Nucleus accumbens (tissue), 56 donors: ENCODE results near the gene ATG14.

Source experiments
- DNase-seq, 56 donors: peaks; one replicate each; lab custom pipeline; 2025; lab: John Stamatoyannopoulos, UW

Gene ATG14

GRCh38 chr14:55353686-55354467, 57.8 kb downstream of the ATG14 start:
- peak in 23 of 56 donors; percentile 5 to 63 (median 22) for DNase-seq

GRCh38 chr14:55352201-55352600, 59.4 kb downstream of the ATG14 start:
- no peak for DNase-seq

DNA sequence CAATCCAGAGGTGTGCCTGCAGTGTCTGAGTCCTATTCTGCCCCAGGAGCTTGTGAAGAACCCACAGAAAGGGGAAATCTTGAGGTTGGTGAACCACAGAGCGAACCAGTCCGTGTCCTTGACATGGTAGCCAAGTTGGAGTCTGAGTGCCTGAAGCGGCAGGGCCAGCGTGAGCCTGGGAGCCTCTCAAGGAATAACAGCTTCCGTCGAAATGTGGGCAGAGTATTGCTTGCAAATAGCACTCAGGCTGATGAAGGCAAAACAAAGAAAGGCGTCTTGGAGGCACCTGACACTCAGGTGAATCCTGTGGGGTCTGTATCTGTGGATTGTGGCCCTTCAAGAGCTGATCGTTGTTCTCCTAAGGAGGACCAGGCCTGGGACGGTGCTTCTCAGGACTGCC, 60.5 kb downstream of the ATG14 start:
- no peak for DNase-seq

DNA sequence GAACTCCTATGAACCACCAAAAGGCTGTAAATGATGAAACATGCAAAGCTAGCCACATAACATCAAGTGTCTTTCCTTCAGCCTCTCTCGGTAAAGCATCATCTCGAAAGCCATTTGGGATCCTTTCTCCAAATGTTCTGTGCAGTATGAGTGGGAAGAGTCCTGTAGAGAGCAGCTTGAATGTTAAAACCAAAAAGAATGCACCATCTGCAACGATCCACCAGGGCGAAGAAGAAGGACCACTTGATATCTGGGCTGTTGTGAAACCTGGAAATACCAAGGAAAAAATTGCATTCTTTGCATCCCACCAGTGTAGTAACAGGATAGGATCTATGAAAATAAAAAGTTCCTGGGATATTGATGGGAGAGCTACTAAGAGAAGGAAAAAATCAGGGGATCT, 61.2 kb downstream of the ATG14 start:
- no peak for DNase-seq

DNA sequence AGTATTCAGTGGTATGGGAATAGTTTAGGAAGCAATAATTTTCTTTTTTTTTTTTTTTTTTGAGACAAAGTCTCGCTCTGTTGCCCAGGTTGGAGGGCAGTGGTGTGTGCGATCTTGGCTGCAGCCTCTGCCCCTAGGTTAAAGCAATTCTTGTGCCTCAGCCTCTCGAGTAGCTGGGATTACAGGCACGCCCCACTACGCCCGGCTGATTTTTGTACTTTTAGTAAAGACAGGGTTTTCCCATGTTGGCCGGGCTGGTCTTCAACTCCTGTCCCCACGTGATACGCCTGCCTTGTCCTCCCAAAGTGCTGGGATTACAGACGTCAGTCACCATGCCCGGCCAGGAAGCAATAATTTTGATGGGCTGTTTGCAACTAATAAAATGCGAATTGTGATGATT, 62.1 kb downstream of the ATG14 start:
- DNase-seq = no peak

DNA sequence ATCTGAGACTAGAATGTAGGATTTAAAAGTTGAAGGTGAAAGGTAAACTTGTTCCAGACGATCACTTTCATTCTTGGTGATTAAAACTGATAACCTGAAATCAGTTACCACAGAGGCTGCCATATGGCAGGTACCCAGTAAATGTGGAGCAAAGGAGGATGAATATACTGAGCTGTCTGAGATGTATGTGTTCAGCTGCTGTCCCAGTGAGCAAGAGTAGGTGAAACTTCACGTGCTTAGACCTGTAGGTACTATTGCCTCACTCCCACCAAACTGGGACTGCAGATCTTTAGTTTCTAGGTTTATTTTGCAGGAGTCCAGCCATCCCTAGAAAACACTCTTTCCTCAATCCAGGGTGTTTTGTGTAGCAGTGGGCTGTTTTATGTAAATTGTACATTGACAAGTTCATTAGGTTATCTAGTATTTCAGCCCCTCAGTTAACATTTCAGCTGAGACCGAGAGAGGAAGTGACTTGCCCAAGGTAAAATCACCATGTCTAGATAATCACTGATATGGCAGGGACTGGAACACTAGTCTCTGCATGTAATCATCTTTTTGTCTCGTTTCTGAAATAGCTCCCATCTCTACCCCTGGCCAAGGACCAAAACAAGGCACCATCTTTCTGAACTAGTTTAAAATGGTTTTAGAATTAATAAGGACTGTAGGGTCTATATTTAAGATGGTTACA, 62.7 kb downstream of the ATG14 start:
- no peak for DNase-seq

GRCh38 chr14:55347748-55348147, 63.9 kb downstream of the ATG14 start:
- DNase-seq = no peak

DNA sequence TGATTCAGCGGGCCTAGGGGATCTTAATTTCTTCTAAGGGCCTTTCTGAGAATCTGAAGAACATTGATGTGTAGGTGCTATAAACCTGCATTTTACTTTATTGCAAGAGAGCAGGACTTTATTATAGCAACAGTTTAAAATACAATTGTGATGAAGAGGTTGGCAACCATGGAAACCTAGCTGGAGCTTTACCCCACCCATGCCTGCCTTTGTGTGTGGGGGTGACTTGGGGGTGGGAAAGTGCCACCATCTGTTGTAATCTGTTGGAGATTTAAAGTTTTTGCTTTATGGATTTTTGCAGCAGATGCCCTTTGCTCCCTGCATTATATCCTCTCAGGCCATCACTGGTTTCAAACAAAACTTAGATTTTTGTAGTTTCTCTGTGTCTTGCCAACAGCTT, 64.6 kb downstream of the ATG14 start:
- DNase-seq = peak in 27 of 56 donors; percentile 5 to 69 (median 23)

DNA sequence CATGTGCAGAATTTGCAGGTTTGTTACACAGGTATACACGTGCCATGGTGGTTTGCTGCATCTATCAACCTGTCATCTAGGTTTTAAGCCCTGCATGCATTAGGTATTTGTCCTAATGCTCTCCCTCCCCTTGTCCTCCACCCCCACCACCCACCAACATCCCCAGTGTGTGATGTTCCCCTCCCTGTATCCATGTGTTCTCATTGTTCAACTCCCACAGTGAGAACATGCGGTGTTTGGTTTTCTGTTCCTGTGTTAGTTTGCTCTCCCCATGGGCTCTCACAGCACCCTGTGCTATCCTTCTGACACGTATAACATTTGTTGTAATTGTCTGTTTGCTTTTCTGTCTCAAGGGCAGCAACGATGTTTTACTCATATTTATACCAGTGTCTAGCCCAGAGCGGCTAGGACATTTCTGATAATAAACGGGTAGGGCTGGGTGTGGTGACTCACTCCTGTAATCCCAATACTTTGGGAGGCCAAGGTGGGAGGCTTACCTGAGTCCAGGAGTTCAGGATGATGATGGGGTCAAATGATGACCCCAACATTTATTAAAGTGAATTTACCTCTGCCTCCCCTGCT, 67.0 kb downstream of the ATG14 start:
- peak in 1 of 56 donors; percentile 8 for DNase-seq

- no peak for DNase-seq
Measured at GRCh38 chr14:55341781-55342180, 69.8 kb downstream of the ATG14 start.

DNA sequence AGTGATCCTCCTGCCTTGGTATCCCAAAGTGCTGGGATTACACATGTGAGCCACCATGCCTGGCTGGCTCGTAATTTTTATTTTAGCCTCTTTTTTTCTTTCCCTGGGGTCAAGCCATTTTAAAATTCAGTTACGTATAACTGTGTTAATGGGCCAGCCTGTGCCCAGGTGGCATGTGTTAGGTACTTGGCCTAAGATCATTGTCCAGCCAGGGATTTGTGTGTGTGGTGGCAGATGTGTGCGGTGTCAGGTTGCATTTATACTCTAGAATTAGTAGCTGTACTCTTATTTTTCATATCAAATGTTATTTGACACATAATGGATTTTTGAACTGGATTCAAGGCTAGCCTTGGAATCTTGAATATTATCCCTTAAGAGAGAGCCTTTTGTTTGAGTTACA, 71.1 kb downstream of the ATG14 start:
- DNase-seq = no peak

GRCh38 chr14:55339770-55340169, 71.9 kb downstream of the ATG14 start:
- no peak for DNase-seq

GRCh38 chr14:55336691-55337090, 74.9 kb downstream of the ATG14 start:
- DNase-seq = no peak

GRCh38 chr14:55336162-55336561, 75.5 kb downstream of the ATG14 start:
- DNase-seq = no peak

DNA sequence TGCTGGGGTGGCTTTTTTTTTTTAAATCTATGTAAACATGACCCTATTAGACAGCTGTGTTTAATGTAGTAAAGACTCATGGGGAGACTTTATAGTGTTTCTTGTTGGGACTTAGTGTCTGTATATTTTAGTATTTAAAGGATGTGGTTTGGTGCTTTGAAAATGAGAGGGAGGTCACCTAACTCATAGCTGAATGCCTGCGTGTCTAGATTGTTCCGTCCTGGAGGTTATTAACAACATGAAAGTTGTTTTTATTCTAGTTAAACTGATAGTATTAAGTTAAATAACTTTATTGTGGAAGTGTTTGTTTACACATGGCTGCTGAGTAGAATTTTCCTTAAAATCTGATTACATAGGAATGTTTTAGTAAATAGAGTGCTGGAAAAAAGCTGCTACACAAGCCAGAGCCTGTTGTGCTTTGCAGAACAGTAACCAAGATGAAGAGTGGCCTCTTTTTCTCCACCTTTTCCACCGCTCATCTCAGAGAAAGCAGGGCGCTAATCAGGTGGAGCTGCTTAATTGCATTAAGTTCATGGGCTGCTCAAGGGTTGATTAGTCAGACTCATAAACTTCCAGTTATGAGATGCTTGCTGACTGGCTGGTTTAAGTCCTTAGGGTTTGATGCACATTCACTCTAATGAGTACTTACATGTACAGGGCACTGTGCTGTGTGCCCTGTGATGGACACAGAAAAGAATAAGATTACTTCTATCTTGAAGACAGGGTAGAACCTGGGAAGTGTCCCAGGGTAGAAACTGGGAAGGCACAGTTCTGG, 77.7 kb downstream of the ATG14 start:
- no peak for DNase-seq

DNA sequence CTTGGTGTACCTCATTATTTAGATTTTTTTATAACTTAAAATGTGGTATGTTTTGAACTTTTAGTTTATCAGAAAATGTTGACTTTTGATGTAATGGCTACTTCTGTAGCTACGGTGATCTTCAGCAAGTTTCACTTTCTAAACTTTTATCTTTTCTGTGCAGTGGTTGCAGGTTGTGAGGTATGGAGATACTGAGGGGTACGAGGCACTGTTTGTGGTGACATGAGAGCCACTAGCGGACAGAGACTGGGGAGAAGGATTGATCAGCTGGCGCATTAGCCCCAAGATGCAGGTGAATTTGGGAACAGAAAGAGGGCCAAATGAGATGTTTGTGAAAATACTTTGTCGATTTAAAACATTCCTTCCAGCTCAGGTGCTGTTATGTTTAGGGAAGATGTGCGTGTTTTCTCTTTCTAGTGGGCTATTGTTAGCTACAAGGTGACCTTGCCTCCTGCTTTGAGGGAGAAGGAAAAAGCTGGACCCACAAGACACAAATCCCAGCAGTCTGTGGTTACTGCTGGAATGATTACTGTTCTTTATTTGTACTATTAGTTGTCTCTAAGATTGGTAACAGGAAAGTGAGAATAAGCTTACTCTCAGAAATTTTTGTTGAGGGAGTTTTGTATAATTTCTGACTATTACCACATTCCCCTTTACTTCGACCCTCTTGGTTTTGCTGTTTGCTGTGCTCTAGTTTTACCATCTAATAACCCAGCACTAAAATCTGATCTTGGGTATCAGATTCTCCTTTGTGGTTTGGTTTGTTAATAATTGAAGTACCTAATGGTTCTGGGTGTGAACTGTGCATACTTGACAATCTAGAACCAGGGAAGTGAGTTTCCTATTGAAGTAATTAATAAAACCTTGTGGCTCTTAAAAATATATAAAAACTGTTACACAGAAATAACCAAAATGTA, 78.7 kb downstream of the ATG14 start:
- DNase-seq = no peak

DNA sequence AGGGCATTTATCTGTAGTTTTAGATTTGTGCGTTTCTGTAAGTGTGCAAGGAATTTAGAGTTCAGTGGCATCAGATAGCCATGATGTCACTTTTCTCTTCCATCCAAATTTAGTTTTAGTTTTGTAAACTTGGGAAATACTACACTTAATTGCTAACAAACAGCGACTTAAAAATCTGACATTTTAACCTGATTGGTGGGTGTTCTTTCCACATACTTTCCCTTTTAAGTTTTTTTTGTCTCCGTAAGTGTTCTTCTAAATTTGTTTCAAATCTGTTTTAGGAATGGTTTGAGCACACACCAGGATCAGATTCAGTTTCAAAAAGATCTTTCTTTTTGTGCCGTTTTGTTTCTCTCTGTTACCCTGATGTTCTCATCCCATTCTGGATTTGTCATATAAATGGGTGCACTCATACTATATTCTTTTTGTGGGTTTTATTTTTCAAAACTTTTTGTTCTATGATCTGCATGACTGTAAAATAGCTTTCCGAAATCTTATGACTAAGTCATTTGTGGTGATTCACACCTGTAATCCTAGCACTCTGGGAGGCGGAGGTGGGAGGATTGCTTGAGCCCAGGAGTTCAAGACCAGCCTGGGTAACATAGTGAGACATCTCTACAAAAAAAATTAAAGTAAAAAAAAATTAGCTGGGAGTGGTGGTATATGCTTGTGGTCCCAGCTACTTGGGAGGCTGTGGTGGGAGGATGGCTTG, 81.5 kb downstream of the ATG14 start:
- peak in 8 of 56 donors; percentile 5 to 32 (median 18) for DNase-seq

DNA sequence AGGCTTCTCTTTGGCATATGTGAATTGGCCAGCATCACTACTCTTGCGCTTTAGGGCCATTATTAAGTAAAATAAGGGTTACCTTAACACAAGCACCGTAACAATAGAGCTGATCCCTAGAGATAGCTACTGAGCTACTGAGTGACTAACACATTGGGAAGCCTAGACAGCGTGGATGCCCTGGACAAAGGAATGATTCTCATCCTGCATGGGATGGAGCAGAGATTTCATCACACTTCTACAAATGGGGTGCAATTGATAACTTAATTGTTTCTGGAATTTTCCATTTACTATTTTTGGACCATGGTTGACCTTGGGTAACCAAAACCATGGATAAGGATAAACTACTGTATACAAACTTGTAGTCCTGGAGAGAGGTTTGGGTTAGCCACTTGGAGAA, 83.3 kb downstream of the ATG14 start:
- DNase-seq = no peak

- no peak for DNase-seq
Measured at GRCh38 chr14:55327179-55327578, 84.5 kb downstream of the ATG14 start.
